PC-9 (cell line): ENCODE measurements around the gene GSPT1.
"Not testable (repeated sequence)": the region's sequence is repeated elsewhere in the genome, so short reads cannot be mapped to it uniquely, and the experiment has no call there.

ENCODE experiments used
- CTCF ChIP-seq: fragments of 200-600 bp; sonication (generic); conservative IDR thresholded peaks from 2 replicates; pipeline ENCODE4 v1.6.1; 2017; ENCODE audit warnings: mixed run types, antibody characterized with exemption, mild to moderate bottlenecking, moderate library complexity
- EZH2 ChIP-seq: fragments of 200-600 bp; sonication (generic); IDR thresholded peaks from 2 replicates; pipeline ENCODE4 v1.8.0; 2017; ENCODE audit warnings: antibody characterized with exemption, low read depth

GRCh38 chr16:11823645-11824044 lies 92.1 kb downstream of the GSPT1 start:
- TF ChIP-seq CTCF, EZH2: not testable (repeated sequence)
